Left lung (tissue), 10 donors: ENCODE data around the gene SCG5. TPM values are rescaled to one million over a fixed set of nuclear protein-coding genes. Genes with fewer than 3 reads are reported as not detected.

Experiments
- ATAC-seq: fragments of 200-7000 bp; cut with Tn5 transposase; one replicate; pipeline ENCODE4 v1.9.1; 2020; ENCODE audit warnings: moderate library complexity
- DNase-seq, 4 donors: peaks; one replicate each; pipeline ENCODE4 v3.0.0-alpha.2; 2013 to 2020
- H3K27ac ChIP-seq, 2 donors: fragments of 200-600 bp; sonication (generic) in 1 of 2; one replicate each; pipeline versions ENCODE4 v1.5.0 to v1.8.0; 2020 to 2021
- H3K27me3 ChIP-seq, 2 donors: fragments of 200-600 bp; sonication (generic) in 1 of 2; one replicate each; pipeline versions ENCODE4 v1.5.0 to v1.8.0; 2020 to 2021
- H3K36me3 ChIP-seq, 2 donors: fragments of 200-600 bp; sonication (generic) in 1 of 2; one replicate each; pipeline versions ENCODE4 v1.5.0 to v1.8.0; 2020 to 2021
- H3K4me1 ChIP-seq, 2 donors: fragments of 200-600 bp; one replicate each; pipeline ENCODE4 v1.8.0; 2021
- H3K4me3 ChIP-seq, 2 donors: fragments of 200-600 bp; sonication (generic) in 1 of 2; one replicate each; pipeline versions ENCODE4 v1.5.0 to v1.8.0; 2020 to 2021; ENCODE audit warnings: mild to moderate bottlenecking in 1 of 2
- H3K9me3 ChIP-seq, 2 donors: fragments of 200-600 bp; sonication (generic) in 1 of 2; one replicate each; pipeline versions ENCODE4 v1.5.0 to v1.8.0; 2020 to 2021
- intact Hi-C, 2 donors: fragments of 100-400 bp; cut with DNase I; formaldehyde crosslinking; loops; one replicate each; pipeline versions ENCODE4 v1.11.2 to v1.14.2; 2022
- polyA plus RNA-seq, 6 donors: library from polyadenylated mRNA; unstranded; fragments of 120-200 nt; gene quantifications; one replicate each; pipeline ENCODE4 v1.2.1, GENCODE V29; 2013; ENCODE audit not compliant: insufficient read length in 6 of 6
- total RNA-seq, 2 donors: library from RNA; stranded (reverse); fragmentation: NEBNext Ultra II Directional; extraction: Animal tissue kit (Norgen Biotek cat#: 25700); gene quantifications; one replicate each; pipeline ENCODE4 v1.2.1, GENCODE V29; 2021
- TF ChIP-seq, protein P1 (sequence below), 2 donors: fragments of 200-600 bp; sonication (generic) in 1 of 2; IDR thresholded peaks; one replicate each; pipeline versions ENCODE4 v1.5.0 to v1.8.0; 2021; ENCODE audit warnings: antibody characterized with exemption in 2 of 2
- donor health status: DM: no; HTN: yes; CAD: no.
- donor health status: DM: no; HTN: no; CAD: no.

SCG5 gene
- total and polyA plus RNA-seq, 8 donors = 0.73 to 12.7 (median 7.7) TPM

GRCh38 chr15:32723171-32723948 is 81.8 kb downstream of the SCG5 start:
- Histone ChIP-seq H3K27me3 (peaks cover 20 to 43% of the 10 kb centered on the region in 2 donors), H3K9me3 (no peaks in the 10 kb centered on the region), H3K4me1 (peaks cover 7 to 9% of the 10 kb centered on the region in 2 donors), H3K27ac (no peak overlapping the region), H3K4me3 (no peak overlapping the region), H3K36me3 (no peaks in the 10 kb centered on the region)
- intact Hi-C loops = no loop called here
- TF ChIP-seq, protein P1, sequence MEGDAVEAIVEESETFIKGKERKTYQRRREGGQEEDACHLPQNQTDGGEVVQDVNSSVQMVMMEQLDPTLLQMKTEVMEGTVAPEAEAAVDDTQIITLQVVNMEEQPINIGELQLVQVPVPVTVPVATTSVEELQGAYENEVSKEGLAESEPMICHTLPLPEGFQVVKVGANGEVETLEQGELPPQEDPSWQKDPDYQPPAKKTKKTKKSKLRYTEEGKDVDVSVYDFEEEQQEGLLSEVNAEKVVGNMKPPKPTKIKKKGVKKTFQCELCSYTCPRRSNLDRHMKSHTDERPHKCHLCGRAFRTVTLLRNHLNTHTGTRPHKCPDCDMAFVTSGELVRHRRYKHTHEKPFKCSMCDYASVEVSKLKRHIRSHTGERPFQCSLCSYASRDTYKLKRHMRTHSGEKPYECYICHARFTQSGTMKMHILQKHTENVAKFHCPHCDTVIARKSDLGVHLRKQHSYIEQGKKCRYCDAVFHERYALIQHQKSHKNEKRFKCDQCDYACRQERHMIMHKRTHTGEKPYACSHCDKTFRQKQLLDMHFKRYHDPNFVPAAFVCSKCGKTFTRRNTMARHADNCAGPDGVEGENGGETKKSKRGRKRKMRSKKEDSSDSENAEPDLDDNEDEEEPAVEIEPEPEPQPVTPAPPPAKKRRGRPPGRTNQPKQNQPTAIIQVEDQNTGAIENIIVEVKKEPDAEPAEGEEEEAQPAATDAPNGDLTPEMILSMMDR (IDR thresholded peaks at IDR 0.05) = no peak
- DNase-seq (no peak), ATAC-seq (no peak)

DNA sequence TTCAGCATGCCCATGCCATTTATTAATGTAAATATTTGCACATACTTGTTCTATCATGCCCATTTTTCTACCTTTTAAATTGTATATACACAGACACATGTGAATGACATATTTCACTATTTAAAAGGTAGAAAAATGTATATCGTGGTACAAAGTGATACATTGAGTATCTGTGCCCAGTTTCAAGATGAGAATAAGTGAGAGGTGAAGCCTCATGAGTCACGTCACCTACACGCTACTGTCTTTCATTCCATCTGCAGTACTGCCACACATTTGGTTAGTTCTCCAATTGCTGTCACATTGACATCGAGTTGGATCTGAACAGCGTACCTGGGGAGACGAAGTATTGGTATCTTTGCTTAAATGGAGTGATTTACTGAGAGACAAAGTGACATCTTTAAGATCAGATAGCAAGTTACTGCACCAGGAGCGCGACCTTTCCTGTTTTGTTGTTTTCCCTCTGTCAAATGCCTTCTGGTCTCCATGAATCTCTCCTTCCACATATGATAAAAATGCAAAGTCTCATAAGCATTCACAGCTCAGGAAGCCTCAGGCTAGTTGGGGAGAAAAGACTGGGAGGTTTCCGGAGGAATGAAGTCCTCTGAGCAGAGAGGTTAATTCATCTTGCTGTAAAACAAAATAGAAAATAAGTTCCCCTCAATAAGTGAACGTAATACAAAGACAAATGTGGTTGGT is 88.3 kb downstream of the SCG5 start:
- no peaks in the 10 kb centered on the region for H3K4me1 ChIP-seq
- no peaks in the 10 kb centered on the region for H3K36me3 ChIP-seq
- ATAC-seq = no peak
- TF ChIP-seq, protein P1 (IDR thresholded peaks at IDR 0.05) = no peak
- DNase-seq = no peak
- H3K4me3 ChIP-seq = no peak overlapping the region
- no peak overlapping the region for H3K27ac ChIP-seq
- peaks cover 0 to 26% of the 10 kb centered on the region in 2 donors for H3K27me3 ChIP-seq
- intact Hi-C loops = no loop called here
- no peaks in the 10 kb centered on the region for H3K9me3 ChIP-seq

DNA sequence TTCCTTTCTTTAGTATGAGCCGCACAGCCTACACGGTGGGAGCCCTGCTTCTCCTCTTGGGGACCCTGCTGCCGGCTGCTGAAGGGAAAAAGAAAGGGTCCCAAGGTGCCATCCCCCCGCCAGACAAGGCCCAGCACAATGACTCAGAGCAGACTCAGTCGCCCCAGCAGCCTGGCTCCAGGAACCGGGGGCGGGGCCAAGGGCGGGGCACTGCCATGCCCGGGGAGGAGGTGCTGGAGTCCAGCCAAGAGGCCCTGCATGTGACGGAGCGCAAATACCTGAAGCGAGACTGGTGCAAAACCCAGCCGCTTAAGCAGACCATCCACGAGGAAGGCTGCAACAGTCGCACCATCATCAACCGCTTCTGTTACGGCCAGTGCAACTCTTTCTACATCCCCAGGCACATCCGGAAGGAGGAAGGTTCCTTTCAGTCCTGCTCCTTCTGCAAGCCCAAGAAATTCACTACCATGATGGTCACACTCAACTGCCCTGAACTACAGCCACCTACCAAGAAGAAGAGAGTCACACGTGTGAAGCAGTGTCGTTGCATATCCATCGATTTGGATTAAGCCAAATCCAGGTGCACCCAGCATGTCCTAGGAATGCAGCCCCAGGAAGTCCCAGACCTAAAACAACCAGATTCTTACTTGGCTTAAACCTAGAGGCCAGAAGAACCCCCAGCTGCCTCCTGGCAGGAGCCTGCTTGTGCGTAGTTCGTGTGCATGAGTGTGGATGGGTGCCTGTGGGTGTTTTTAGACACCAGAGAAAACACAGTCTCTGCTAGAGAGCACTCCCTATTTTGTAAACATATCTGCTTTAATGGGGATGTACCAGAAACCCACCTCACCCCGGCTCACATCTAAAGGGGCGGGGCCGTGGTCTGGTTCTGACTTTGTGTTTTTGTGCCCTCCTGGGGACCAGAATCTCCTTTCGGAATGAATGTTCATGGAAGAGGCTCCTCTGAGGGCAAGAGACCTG is 89.5 kb downstream of the SCG5 start:
- DNase-seq = peak in 3 of 4 donors; percentile 52 to 90 (median 68)

GRCh38 chr15:32732574-32733157 is 91.2 kb downstream of the SCG5 start:
- intact Hi-C loops = no loop called here
- ATAC-seq = no peak
- TF ChIP-seq, protein P1 (IDR thresholded peaks at IDR 0.05) = no peak
- Histone ChIP-seq H3K4me1 (no peaks in the 10 kb centered on the region), H3K9me3 (no peaks in the 10 kb centered on the region), H3K4me3 (no peak overlapping the region), H3K36me3 (no peaks in the 10 kb centered on the region), H3K27ac (no peak overlapping the region), H3K27me3 (peaks cover 0 to 26% of the 10 kb centered on the region in 2 donors)
- DNase-seq = no peak

More for the DNA sequence above, 89.5 kb downstream of the SCG5 start:
- TF ChIP-seq, protein P1 (IDR thresholded peaks at IDR 0.05) = no peak
- H3K36me3 ChIP-seq = no peaks in the 10 kb centered on the region
- H3K27ac ChIP-seq = no peak overlapping the region
- H3K4me1 ChIP-seq = no peaks in the 10 kb centered on the region
- no peaks in the 10 kb centered on the region for H3K9me3 ChIP-seq
- peaks cover 0 to 26% of the 10 kb centered on the region in 2 donors for H3K27me3 ChIP-seq
- no peak overlapping the region for H3K4me3 ChIP-seq
- ATAC-seq = peak; percentile 92
- intact Hi-C loops = no loop called here
